Mucosa of descending colon (tissue), 3 donors: Measurements from ENCODE around the gene NPAS2. TPM values are rescaled to one million over a fixed set of nuclear protein-coding genes. Genes with fewer than 3 reads are reported as not detected.

ENCODE experiments used
- ATAC-seq: fragments of 200-7000 bp; cut with Tn5 transposase; one replicate; pipeline ENCODE4 v1.9.1; 2020; ENCODE audit warnings: mild to moderate bottlenecking, moderate library complexity
- DNase-seq, 3 donors: peaks; one replicate each; pipeline ENCODE4 v3.0.0-alpha.2; 2020
- H3K36me3 ChIP-seq: fragments of 200-600 bp; one replicate; pipeline ENCODE4 v1.8.0; 2021; ENCODE audit warnings: low read depth, mild to moderate bottlenecking
- H3K4me1 ChIP-seq: fragments of 200-600 bp; one replicate; pipeline ENCODE4 v1.8.0; 2021; ENCODE audit warnings: low read depth, mild to moderate bottlenecking
- H3K4me3 ChIP-seq: fragments of 200-600 bp; one replicate; pipeline ENCODE4 v1.8.0; 2021; ENCODE audit warnings: mild to moderate bottlenecking
- H3K9me3 ChIP-seq: fragments of 200-600 bp; one replicate; pipeline ENCODE4 v1.8.0; 2021; ENCODE audit warnings: mild to moderate bottlenecking
- CTCF ChIP-seq: fragments of 200-600 bp; IDR thresholded peaks from one replicate; pipeline ENCODE4 v1.8.0; 2022; ENCODE audit warnings: antibody characterized with exemption, mild to moderate bottlenecking
- intact Hi-C, 2 donors: fragments of 100-400 bp; cut with DNase I in 1 of 2; cut with micrococcal nuclease in 1 of 2; formaldehyde crosslinking; loops; one replicate each; pipeline versions ENCODE4 v1.11.0 to v1.11.1; 2022; cut with DNase I, micrococcal nuclease
- total RNA-seq, 3 donors: library from RNA; stranded (reverse); fragmentation: NEBNext Ultra II Directional in 2 of 3; extraction: Animal tissue kit (Norgen Biotek cat#: 25700) in 2 of 3; gene quantifications; one replicate each; pipeline versions ENCODE4 v1.2.1 to v1.2.4, GENCODE V29; 2021 to 2023
- donor health status: DM: no; HTN: no; CAD: no; lungs with moderate emphysema.
- donor health status: DM: no; HTN: no; CAD: no.
- donor health status: DM: no; HTN: yes; CAD: no.

The NPAS2 gene
- total RNA-seq, 3 donors from 2014 or later = 42.5 to 53.1 (median 46.5) TPM

GRCh38 chr2:100893392-100894104, 73.6 kb downstream of the NPAS2 start:
- Histone ChIP-seq H3K9me3 (no peaks in the 10 kb centered on the region), H3K4me1 (peaks cover 14% of the 10 kb centered on the region), H3K4me3 (no peak overlapping the region), H3K36me3 (no peaks in the 10 kb centered on the region)
- no peak for TF ChIP-seq CTCF
- DNase-seq (no peak), ATAC-seq (no peak)
- intact Hi-C loops = no loop called here

- H3K4me1 ChIP-seq = peaks cover 14% of the 10 kb centered on the region
- no peaks in the 10 kb centered on the region for H3K36me3 ChIP-seq
- no peak overlapping the region for H3K4me3 ChIP-seq
- DNase-seq (no peak), ATAC-seq (no peak)
- no peaks in the 10 kb centered on the region for H3K9me3 ChIP-seq
- no peak for TF ChIP-seq CTCF
- intact Hi-C loops = no loop called here
Measured at GRCh38 chr2:100894105-100894795, 74.3 kb downstream of the NPAS2 start.

- no peak for ATAC-seq
- Histone ChIP-seq H3K4me3 (no peak overlapping the region), H3K9me3 (no peaks in the 10 kb centered on the region), H3K4me1 (peaks cover 14% of the 10 kb centered on the region), H3K36me3 (no peaks in the 10 kb centered on the region)
- no peak for DNase-seq
- intact Hi-C loops = no loop called here
- TF ChIP-seq CTCF = no peak
Measured at GRCh38 chr2:100894796-100895156, 74.8 kb downstream of the NPAS2 start.

- intact Hi-C loops = no loop called here
- peaks cover 14% of the 10 kb centered on the region for H3K4me1 ChIP-seq
- no peaks in the 10 kb centered on the region for H3K9me3 ChIP-seq
- TF ChIP-seq CTCF = no peak
- DNase-seq = peak; percentile 69 to 83 (median 76)
- peak; percentile 86 for ATAC-seq
- H3K4me3 ChIP-seq = no peak overlapping the region
- H3K36me3 ChIP-seq = no peaks in the 10 kb centered on the region
Measured at GRCh38 chr2:100895402-100895801, 75.5 kb downstream of the NPAS2 start.

GRCh38 chr2:100895934-100896685, 76.2 kb downstream of the NPAS2 start:
- DNase-seq = no peak
- H3K36me3 ChIP-seq = no peaks in the 10 kb centered on the region
- intact Hi-C loops = no loop called here
- no peak for TF ChIP-seq CTCF
- ATAC-seq = peak; percentile 71
- H3K9me3 ChIP-seq = no peaks in the 10 kb centered on the region
- no peak overlapping the region for H3K4me3 ChIP-seq
- peaks cover 14% of the 10 kb centered on the region for H3K4me1 ChIP-seq
